Panc1 (cell line): ENCODE results near the gene PTH2. TPM values are rescaled to one million over a fixed set of nuclear protein-coding genes. Genes with fewer than 3 reads are reported as not detected.

Experiments
- ATAC-seq: fragments of 200-7000 bp; cut with Tn5 transposase; 2 replicates; pipeline ENCODE4 v1.9.1; 2020; ENCODE audit warnings: mild to moderate bottlenecking, moderate library complexity
- BruUV-seq: library from RNA; stranded (reverse); fragments of 400-500 nt; replicated peaks from 2 replicates; lab custom pipeline; 2021; lab: Mats Ljungman, UMichigan
- CTCF ChIA-PET: fragments of 300-600 bp; sonication (Branson Sonifier 250); formaldehyde crosslinking; loops from one replicate; lab custom pipeline; 2022; ENCODE audit warnings: antibody characterized with exemption; lab: Charles Lee
- POLR2A ChIA-PET: fragments of 300-600 bp; sonication (Branson Sonifier 250); formaldehyde crosslinking; loops from one replicate; lab custom pipeline; 2022; ENCODE audit warnings: antibody characterized with exemption; lab: Charles Lee
- DNase-seq: peaks from one replicate; pipeline ENCODE4 v3.0.0-alpha.2; 2010; ENCODE audit warnings: low read depth, low spot score
- H3K27ac ChIP-seq: 2 replicates; pipeline ENCODE4 v1.5.1; 2011; ENCODE audit warnings: mild to moderate bottlenecking, low read length, inconsistent platforms
- H3K27me3 ChIP-seq: fragments of 200-500 bp; sonication (Bioruptor generic); 2 replicates; pipeline ENCODE4 v1.6.0; 2014; ENCODE audit warnings: low read length, inconsistent platforms; ENCODE audit not compliant: control insufficient read depth, insufficient read depth
- H3K36me3 ChIP-seq: fragments of 200-500 bp; sonication (Bioruptor generic); 2 replicates; pipeline ENCODE4 v1.5.1; 2014; ENCODE audit warnings: inconsistent platforms, mild to moderate bottlenecking, low read length, moderate library complexity; ENCODE audit not compliant: control insufficient read depth, insufficient read depth
- H3K4me1 ChIP-seq: 2 replicates; pipeline ENCODE4 v1.5.1; 2011; ENCODE audit warnings: inconsistent platforms, mild to moderate bottlenecking, low read length, moderate library complexity; ENCODE audit not compliant: control insufficient read depth, insufficient read depth
- H3K4me3 ChIP-seq, 2 experiments: 2 replicates each; pipeline ENCODE4 v1.5.1; 2011 to 2012; ENCODE audit warnings: low read depth in 2 of 2, low read length in 2 of 2, mild to moderate bottlenecking in 2 of 2, inconsistent platforms in 1 of 2, moderate library complexity in 1 of 2
- H3K9me3 ChIP-seq: fragments of 200-500 bp; sonication (Bioruptor generic); 2 replicates; pipeline ENCODE4 v1.5.1; 2014; ENCODE audit warnings: low read depth, mild to moderate bottlenecking, inconsistent platforms, low read length, moderate library complexity; ENCODE audit not compliant: control insufficient read depth, insufficient read depth
- POLR2AphosphoS5 ChIP-seq: IDR thresholded peaks from 2 replicates; pipeline ENCODE4 v1.6.1; 2012; ENCODE audit warnings: mild to moderate bottlenecking, low read depth, low read length, moderate library complexity
- SIN3A ChIP-seq: IDR thresholded peaks from 2 replicates; pipeline ENCODE4 v1.6.1; 2012; ENCODE audit warnings: low read depth, mild to moderate bottlenecking, low read length, moderate library complexity, borderline replicate concordance; ENCODE audit not compliant: insufficient read depth
- TCF7L2 ChIP-seq: IDR thresholded peaks from 2 replicates; pipeline ENCODE4 v1.6.1; 2011; ENCODE audit warnings: mild to moderate bottlenecking, low read depth, low read length, inconsistent platforms
- in situ Hi-C: cut with HindIII; loops from 2 replicates; pipeline ENCODE4 v1.10.0; 2016; ENCODE audit warnings: low sequenced_read_pairs, low pct_unique_long_range_greater_than_20kb
- intact Hi-C: fragments of 100-400 bp; cut with micrococcal nuclease; formaldehyde crosslinking; loops from one replicate; pipeline ENCODE4 v1.10.0; 2022; ENCODE audit not compliant: unreplicated experiment
- total RNA-seq: library from RNA; stranded (reverse); gene quantifications from one replicate; pipeline ENCODE4 v1.2.1, GENCODE V29; 2021; ENCODE audit not compliant: unreplicated experiment
- TF ChIP-seq, protein P1 (sequence below), 2 experiments: IDR thresholded peaks; 2 replicates each; pipeline ENCODE4 v1.6.1; 2011 to 2012; ENCODE audit warnings: low read depth in 2 of 2, control low read depth in 1 of 2, low read length in 1 of 2, mild to moderate bottlenecking in 1 of 2, moderate library complexity in 1 of 2; ENCODE audit not compliant: insufficient read depth in 1 of 2
- TF ChIP-seq, protein P2 (sequence below): fragments of 450-650 bp; IDR thresholded peaks from 2 replicates; pipeline ENCODE4 v1.5.1; 2017; ENCODE audit warnings: mild to moderate bottlenecking

The PTH2 gene
- total RNA-seq, 1 experiment from 2014 or later = not detected

DNA sequence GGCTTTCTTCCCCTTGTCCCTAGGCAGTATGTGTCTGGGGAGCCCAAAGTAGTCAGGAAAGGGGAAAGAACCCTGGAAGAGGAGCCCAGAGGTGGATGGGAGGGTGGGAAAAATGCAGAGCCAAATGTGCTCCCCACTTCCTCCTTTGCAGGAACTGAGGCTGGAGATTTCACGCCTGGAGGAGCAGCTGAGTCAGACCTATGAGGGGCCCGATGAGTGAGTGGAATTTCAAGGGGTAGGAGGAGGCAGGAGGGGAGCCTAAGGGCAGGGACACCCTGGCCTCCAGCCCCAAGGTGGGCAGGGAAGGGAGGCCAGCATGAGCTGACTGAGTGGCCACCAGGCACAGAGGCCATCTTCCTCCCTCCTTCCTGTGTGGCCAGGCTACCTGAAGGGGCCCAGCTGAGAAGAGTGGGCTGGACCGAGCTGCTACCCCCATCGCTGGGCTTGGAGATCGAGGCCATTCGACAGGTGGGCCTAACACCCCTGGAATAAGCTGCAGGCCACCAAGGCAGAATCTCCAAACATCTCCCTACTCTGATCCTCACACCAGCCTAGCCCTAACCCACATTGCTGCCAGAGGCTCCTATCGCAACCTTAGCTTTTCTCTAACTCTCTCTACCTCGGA is 14.3 kb downstream of the PTH2 start:
- no TSS peak for BruUV-seq
- Histone ChIP-seq H3K27ac (no peak overlapping the region), H3K4me3 (no peak overlapping the region), H3K9me3 (no peaks in the 10 kb centered on the region), H3K36me3 (no peaks in the 10 kb centered on the region), H3K27me3 (no peaks in the 10 kb centered on the region), H3K4me1 (no peaks in the 10 kb centered on the region)
- ChIA-PET CTCF (interaction anchor here (0.6 kb wide), 1 partner anchor 119 kb away, joined by 5 read pairs; the partner anchor contains the start of gene RCN3), POLR2A (no interaction called here)
- intact Hi-C loops (no loop called here), in situ Hi-C loops (no loop called here)
- no peak for ATAC-seq
- TF ChIP-seq TCF7L2 = no peak
- TF ChIP-seq, protein P1, sequence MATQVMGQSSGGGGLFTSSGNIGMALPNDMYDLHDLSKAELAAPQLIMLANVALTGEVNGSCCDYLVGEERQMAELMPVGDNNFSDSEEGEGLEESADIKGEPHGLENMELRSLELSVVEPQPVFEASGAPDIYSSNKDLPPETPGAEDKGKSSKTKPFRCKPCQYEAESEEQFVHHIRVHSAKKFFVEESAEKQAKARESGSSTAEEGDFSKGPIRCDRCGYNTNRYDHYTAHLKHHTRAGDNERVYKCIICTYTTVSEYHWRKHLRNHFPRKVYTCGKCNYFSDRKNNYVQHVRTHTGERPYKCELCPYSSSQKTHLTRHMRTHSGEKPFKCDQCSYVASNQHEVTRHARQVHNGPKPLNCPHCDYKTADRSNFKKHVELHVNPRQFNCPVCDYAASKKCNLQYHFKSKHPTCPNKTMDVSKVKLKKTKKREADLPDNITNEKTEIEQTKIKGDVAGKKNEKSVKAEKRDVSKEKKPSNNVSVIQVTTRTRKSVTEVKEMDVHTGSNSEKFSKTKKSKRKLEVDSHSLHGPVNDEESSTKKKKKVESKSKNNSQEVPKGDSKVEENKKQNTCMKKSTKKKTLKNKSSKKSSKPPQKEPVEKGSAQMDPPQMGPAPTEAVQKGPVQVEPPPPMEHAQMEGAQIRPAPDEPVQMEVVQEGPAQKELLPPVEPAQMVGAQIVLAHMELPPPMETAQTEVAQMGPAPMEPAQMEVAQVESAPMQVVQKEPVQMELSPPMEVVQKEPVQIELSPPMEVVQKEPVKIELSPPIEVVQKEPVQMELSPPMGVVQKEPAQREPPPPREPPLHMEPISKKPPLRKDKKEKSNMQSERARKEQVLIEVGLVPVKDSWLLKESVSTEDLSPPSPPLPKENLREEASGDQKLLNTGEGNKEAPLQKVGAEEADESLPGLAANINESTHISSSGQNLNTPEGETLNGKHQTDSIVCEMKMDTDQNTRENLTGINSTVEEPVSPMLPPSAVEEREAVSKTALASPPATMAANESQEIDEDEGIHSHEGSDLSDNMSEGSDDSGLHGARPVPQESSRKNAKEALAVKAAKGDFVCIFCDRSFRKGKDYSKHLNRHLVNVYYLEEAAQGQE (IDR thresholded peaks at IDR 0.05; ENCODE audit: insufficient read depth in 1 of 2, low read depth in 2 of 2, low read length in 1 of 2) = no peak
- TF ChIP-seq SIN3A = no peak
- TF ChIP-seq POLR2AphosphoS5 = no peak
- TF ChIP-seq, protein P2, sequence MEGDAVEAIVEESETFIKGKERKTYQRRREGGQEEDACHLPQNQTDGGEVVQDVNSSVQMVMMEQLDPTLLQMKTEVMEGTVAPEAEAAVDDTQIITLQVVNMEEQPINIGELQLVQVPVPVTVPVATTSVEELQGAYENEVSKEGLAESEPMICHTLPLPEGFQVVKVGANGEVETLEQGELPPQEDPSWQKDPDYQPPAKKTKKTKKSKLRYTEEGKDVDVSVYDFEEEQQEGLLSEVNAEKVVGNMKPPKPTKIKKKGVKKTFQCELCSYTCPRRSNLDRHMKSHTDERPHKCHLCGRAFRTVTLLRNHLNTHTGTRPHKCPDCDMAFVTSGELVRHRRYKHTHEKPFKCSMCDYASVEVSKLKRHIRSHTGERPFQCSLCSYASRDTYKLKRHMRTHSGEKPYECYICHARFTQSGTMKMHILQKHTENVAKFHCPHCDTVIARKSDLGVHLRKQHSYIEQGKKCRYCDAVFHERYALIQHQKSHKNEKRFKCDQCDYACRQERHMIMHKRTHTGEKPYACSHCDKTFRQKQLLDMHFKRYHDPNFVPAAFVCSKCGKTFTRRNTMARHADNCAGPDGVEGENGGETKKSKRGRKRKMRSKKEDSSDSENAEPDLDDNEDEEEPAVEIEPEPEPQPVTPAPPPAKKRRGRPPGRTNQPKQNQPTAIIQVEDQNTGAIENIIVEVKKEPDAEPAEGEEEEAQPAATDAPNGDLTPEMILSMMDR = no peak
- no peak for DNase-seq

DNA sequence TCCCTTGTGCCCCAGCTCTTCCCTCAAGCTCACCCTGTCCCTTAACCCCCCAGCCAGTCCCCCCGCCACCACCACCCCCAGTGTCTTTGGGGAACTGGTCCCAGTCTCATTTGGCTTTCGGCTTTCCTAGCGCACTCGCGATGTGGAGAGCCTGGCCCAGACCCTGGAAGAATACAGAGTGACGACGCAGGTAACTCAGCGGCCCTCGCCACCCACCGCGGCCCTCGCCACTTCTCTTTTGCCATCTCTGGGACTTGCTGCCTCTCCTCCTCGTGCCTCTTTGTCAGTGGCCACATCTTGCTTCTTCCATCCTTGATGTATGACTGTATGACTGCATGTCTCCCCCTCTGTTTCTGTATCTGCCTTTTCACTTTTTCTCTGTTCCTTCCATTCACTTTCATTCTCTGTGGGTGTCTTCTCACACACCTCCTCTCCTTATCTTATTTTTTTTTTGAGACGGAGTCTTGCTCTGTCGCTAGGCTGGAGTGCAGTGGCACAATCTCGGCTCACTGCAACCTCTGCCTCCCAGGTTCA is 15.7 kb downstream of the PTH2 start:
- Histone ChIP-seq H3K27me3 (no peaks in the 10 kb centered on the region), H3K27ac (no peak overlapping the region), H3K36me3 (no peaks in the 10 kb centered on the region), H3K4me1 (no peaks in the 10 kb centered on the region), H3K9me3 (no peaks in the 10 kb centered on the region), H3K4me3 (no peak overlapping the region)
- POLR2A ChIA-PET = interaction anchor here (0.6 kb wide), 1 partner anchor 37 kb away, joined by 4 read pairs; no protein-coding TSS in a partner anchor
- BruUV-seq = no TSS peak
- in situ Hi-C loops (no loop called here), intact Hi-C loops (no loop called here)
- ATAC-seq (no peak), DNase-seq (no peak)
- TF ChIP-seq SIN3A (no peak), TCF7L2 (no peak), POLR2AphosphoS5 (no peak)
- TF ChIP-seq, protein P2 = no peak
- TF ChIP-seq, protein P1 (IDR thresholded peaks at IDR 0.05; ENCODE audit: insufficient read depth in 1 of 2, low read depth in 2 of 2, low read length in 1 of 2) = no peak
- CTCF ChIA-PET = no interaction called here
